Activated B cell treated with CpG ODN at 0.5 μM for 24 hours (primary cell): ENCODE data around the gene EMX1. TPM values are rescaled to one million over a fixed set of nuclear protein-coding genes. Genes with fewer than 3 reads are reported as not detected.

Source experiments
- ATAC-seq: fragments of 200-7000 bp; cut with Tn5 transposase; one replicate; pipeline ENCODE4 v1.10.0; 2021; ENCODE audit warnings: low read depth, mild to moderate bottlenecking, moderate library complexity
- CTCF ChIA-PET: fragments of 350-600 bp; sonication (Branson Sonifier 250); formaldehyde crosslinking; loops from one replicate; lab custom pipeline; 2021; ENCODE audit warnings: antibody characterized with exemption; lab: Charles Lee
- POLR2A ChIA-PET: fragments of 350-600 bp; sonication (Branson Sonifier 250); formaldehyde crosslinking; loops from one replicate; lab custom pipeline; 2021; ENCODE audit warnings: antibody characterized with exemption; lab: Charles Lee
- DNase-seq: peaks from one replicate; pipeline ENCODE4 v3.0.0; 2022
- H3K27ac Mint-ChIP-seq: one replicate; pipeline ENCODE4 v1.8.0; 2020; ENCODE audit warnings: mixed read lengths
- H3K27me3 Mint-ChIP-seq: one replicate; pipeline ENCODE4 v1.8.0; 2021; ENCODE audit warnings: mixed read lengths
- H3K36me3 Mint-ChIP-seq: one replicate; pipeline ENCODE4 v1.8.0; 2021; ENCODE audit warnings: low read depth, mixed read lengths
- H3K4me1 Mint-ChIP-seq: one replicate; pipeline ENCODE4 v1.8.0; 2021; ENCODE audit warnings: mixed read lengths
- H3K4me3 Mint-ChIP-seq: one replicate; pipeline ENCODE4 v1.8.0; 2020; ENCODE audit warnings: mild to moderate bottlenecking, mixed read lengths
- H3K9me3 Mint-ChIP-seq: one replicate; pipeline ENCODE4 v1.8.0; 2020; ENCODE audit warnings: mixed read lengths
- CTCF ChIP-seq: fragments of 200-600 bp; IDR thresholded peaks from one replicate; pipeline ENCODE4 v1.8.0; 2022; ENCODE audit warnings: antibody characterized with exemption, mild to moderate bottlenecking
- intact Hi-C: fragments of 100-400 bp; cut with micrococcal nuclease; formaldehyde crosslinking; loops from one replicate; pipeline ENCODE4 v1.15.1; 2024
- total RNA-seq: library from RNA; stranded (reverse); gene quantifications from 2 replicates; pipeline ENCODE4 v1.2.3, GENCODE V29; 2022

Gene EMX1
- total RNA-seq, 1 donor from 2014 or later: 0.22 TPM

- H3K4me1 Mint-ChIP-seq: peaks cover 11% of the 10 kb centered on the region
- H3K36me3 Mint-ChIP-seq: no peaks in the 10 kb centered on the region
- DNase-seq: no peak
- H3K27ac Mint-ChIP-seq: no peak overlapping the region
- H3K4me3 Mint-ChIP-seq: no peak overlapping the region
- H3K9me3 Mint-ChIP-seq: no peaks in the 10 kb centered on the region
- CTCF ChIA-PET: interaction anchor here (1.4 kb wide), 1 partner anchor 10 kb away, joined by 3 read pairs; no protein-coding TSS in a partner anchor
- intact Hi-C loops: no loop called here
- POLR2A ChIA-PET: no interaction called here
- ATAC-seq: no peak
- TF ChIP-seq CTCF: no peak
- H3K27me3 Mint-ChIP-seq: no peaks in the 10 kb centered on the region
These were observed 66.9 kb downstream of the EMX1 start for GRCh38 chr2:72984172-72984671.

Other genes with a start within 250 kb of the EMX1 start
- 13.0 and 13.8 TPM in 2 replicates for gene EXOC6B, start 91.5 kb upstream of the EMX1 start, total RNA-seq
- gene SPR, start 30.1 kb upstream of the EMX1 start, total RNA-seq: 0.29 and 0.31 TPM in 2 replicates
- gene SFXN5, start 154.2 kb downstream of the EMX1 start, total RNA-seq: 10.2 and 13.9 TPM in 2 replicates
- 3.2 and 3.5 TPM in 2 replicates for gene RAB11FIP5, start 195.4 kb downstream of the EMX1 start, total RNA-seq